Smooth muscle cell of the pulmonary artery (primary cell): ENCODE results near the gene FKBP5. TPM values are rescaled to one million over a fixed set of nuclear protein-coding genes. Genes with fewer than 3 reads are reported as not detected.

Experiments
- total RNA-seq: library from RNA; depleted of rRNA; stranded (reverse); fragments of >200 nt; gene quantifications from 2 replicates; pipeline ENCODE4 v1.2.3, GENCODE V29; 2014

FKBP5 gene
- 2.9 and 3.7 TPM in 2 replicates for total RNA-seq

DNA sequence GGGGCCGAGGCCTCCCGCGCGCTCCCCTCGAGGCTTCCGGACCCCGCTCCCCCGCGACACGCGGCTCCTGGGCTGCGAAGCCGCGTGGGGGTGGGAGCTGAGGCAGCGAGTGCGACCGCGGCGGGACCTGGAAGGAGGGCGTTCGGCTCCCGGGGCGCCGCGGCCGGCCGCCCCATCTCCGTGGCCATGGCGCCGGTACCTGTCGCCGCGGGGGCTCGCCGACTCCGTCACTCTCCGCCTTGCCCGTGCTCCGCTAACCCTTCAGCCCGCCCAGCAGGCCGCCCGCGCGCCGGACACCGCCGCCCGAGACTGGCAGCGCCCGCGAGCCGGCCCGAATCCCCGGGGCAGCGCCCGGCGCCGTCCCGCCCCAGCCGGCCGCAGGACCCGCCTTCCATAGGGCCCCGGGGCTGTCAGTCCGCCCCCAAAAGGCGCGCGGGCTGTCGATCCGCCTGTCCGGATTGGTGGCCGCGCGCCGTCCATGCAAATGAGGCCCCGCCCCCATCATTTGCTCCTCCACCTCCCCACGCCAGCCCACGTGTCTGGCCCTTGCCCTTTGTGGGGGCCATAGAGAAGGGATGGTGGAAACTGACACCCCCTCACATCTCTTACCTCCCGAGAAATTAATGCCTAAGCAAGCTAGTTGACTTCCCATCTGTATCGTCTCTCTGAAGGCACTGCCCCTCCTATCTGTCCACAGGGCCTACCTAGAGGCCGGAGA is at the start of gene FKBP5:
Gene FKBP5, minus strand, starts transcription at position 311 of the 718 bp plus-strand sequence. CDS start 46,091 bp downstream, outside the sequence.

DNA sequence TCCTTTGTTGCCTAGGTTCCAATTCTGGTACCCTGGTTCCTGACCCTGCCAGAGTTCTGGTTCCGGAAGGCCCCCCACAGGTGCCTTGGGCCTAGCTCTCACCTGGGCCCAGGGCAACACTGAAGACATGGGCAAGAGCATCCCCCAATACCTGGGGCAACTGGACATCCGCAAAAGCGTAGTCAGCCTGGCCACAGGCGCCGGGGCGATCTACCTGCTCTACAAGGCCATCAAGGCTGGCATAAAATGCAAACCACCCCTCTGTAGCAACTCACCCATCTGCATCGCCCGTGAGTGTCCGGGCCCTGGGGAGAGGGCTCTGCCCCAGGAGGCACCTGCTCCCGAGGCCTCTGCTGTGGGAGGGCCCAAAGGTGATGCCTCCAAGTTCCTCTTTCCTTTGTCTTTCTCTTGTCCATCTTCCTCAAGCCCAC is 48.3 kb upstream of the FKBP5 start, which contains the start of gene ARMC12:
Gene ARMC12, plus strand, starts transcription at position 51 of the 431 bp plus-strand sequence. Its CDS starts 77 bp downstream, at position 128.

Other genes with a start within 250 kb of the FKBP5 start
- 4.5 and 5.1 TPM in 2 replicates for gene FANCE, start 236.6 kb downstream of the FKBP5 start, total RNA-seq
- gene RPL10A, start 220.5 kb downstream of the FKBP5 start, total RNA-seq, result 1,024 and 1,066 TPM in 2 replicates
- gene TEAD3, start 191.8 kb downstream of the FKBP5 start, total RNA-seq, result 16.1 and 16.2 TPM in 2 replicates
- not detected in 2 replicates for gene TULP1, start 176.0 kb downstream of the FKBP5 start, total RNA-seq
- 0.26 TPM in 2 replicates for gene ARMC12, start 48.1 kb upstream of the FKBP5 start, total RNA-seq
- not detected in 2 replicates for gene CLPSL2, start 87.7 kb upstream of the FKBP5 start, total RNA-seq
- not detected in 2 replicates for gene CLPSL1, start 92.1 kb upstream of the FKBP5 start, total RNA-seq
- not detected in 2 replicates for gene CLPS, start 108.4 kb upstream of the FKBP5 start, total RNA-seq
- gene LHFPL5, start 116.4 kb upstream of the FKBP5 start, total RNA-seq, result not detected in 2 replicates
- 29.1 and 37.0 TPM in 2 replicates for gene SRPK1, start 232.2 kb upstream of the FKBP5 start, total RNA-seq